HEK293 (cell line): Measurements from ENCODE around the gene AARS2.

Experiments
- CTCF ChIA-PET: fragments of 350-600 bp; formaldehyde crosslinking; extraction: SDS; loops from one replicate; lab custom pipeline; 2021; ENCODE audit warnings: antibody characterized with exemption; lab: Yijun Ruan, JAX
- POLR2A ChIA-PET: fragments of 300-600 bp; formaldehyde crosslinking; extraction: SDS; loops from one replicate; lab custom pipeline; 2020; ENCODE audit warnings: antibody characterized with exemption, inconsistent platforms; lab: Yijun Ruan, JAX
- H3K27ac ChIP-seq: fragments of 200-500 bp; sonication (Bioruptor generic); 2 replicates; pipeline ENCODE4 v1.5.1; 2014; ENCODE audit warnings: low read depth, low read length, control low read depth, inconsistent platforms; ENCODE audit errors: extremely low read depth
- H3K36me3 ChIP-seq, 2 experiments: fragments of 200-500 bp in 1 of 2; sonication (Bioruptor generic) in 1 of 2; 1 replicate in 1 of 2; 2 replicates in 1 of 2; pipeline ENCODE4 v1.5.1; 2014 to 2017; ENCODE audit warnings: inconsistent platforms in 2 of 2, low read length in 2 of 2; ENCODE audit not compliant: control insufficient read depth in 2 of 2, insufficient read depth in 1 of 2
- H3K4me1 ChIP-seq: fragments of 200-500 bp; sonication (Bioruptor generic); 2 replicates; pipeline ENCODE4 v1.5.1; 2014; ENCODE audit warnings: mild to moderate bottlenecking, low read length, inconsistent platforms; ENCODE audit not compliant: control insufficient read depth, insufficient read depth
- H3K4me3 ChIP-seq: 2 replicates; pipeline ENCODE4 v1.5.1; 2011; ENCODE audit warnings: low read depth, mild to moderate bottlenecking, control low read depth, low read length, moderate library complexity
- H3K9me3 ChIP-seq: fragments of 200-500 bp; sonication (Bioruptor generic); 2 replicates; pipeline ENCODE4 v1.5.1; 2014; ENCODE audit warnings: low read depth, low read length, inconsistent platforms; ENCODE audit not compliant: control insufficient read depth, insufficient read depth
- FEZF1 ChIP-seq: fragments of 450-650 bp; formaldehyde crosslinking; IDR thresholded peaks from 2 replicates; pipeline ENCODE4 v1.5.1; 2016; ENCODE audit warnings: missing biosample characterization, missing genetic modification characterization
- GLIS2 ChIP-seq: fragments of 450-650 bp; formaldehyde crosslinking; IDR thresholded peaks from 2 replicates; pipeline ENCODE4 v1.5.1; 2016; ENCODE audit warnings: missing biosample characterization, missing genetic modification characterization
- IKZF3 ChIP-seq: fragments of 450-650 bp; IDR thresholded peaks from 2 replicates; pipeline ENCODE4 v1.5.0; 2018; ENCODE audit warnings: missing biosample characterization, mild to moderate bottlenecking, missing genetic modification characterization, moderate library complexity
- MEIS1 ChIP-seq: sonication (generic); formaldehyde crosslinking; IDR thresholded peaks from 2 replicates; pipeline ENCODE4 v1.8.1; 2022; ENCODE audit warnings: missing genetic modification reagents, mild to moderate bottlenecking, borderline replicate concordance
- SCRT2 ChIP-seq: fragments of 450-650 bp; formaldehyde crosslinking; IDR thresholded peaks from 2 replicates; pipeline ENCODE4 v1.5.1; 2016; ENCODE audit warnings: missing biosample characterization, missing genetic modification characterization
- SP7 ChIP-seq: fragments of 450-650 bp; formaldehyde crosslinking; IDR thresholded peaks from 2 replicates; pipeline ENCODE4 v1.5.1; 2016; ENCODE audit warnings: missing biosample characterization, missing genetic modification characterization
- ZBTB20 ChIP-seq: fragments of 450-650 bp; formaldehyde crosslinking; IDR thresholded peaks from 2 replicates; pipeline ENCODE4 v1.5.1; 2016; ENCODE audit warnings: missing biosample characterization, missing genetic modification characterization
- ZEB2 ChIP-seq: fragments of 450-650 bp; formaldehyde crosslinking; IDR thresholded peaks from 2 replicates; pipeline ENCODE4 v1.5.1; 2016; ENCODE audit warnings: missing biosample characterization, missing genetic modification characterization
- ZFP69B ChIP-seq: fragments of 450-650 bp; formaldehyde crosslinking; IDR thresholded peaks from 2 replicates; pipeline ENCODE4 v1.5.1; 2016; ENCODE audit warnings: missing biosample characterization, missing genetic modification characterization
- ZNF174 ChIP-seq: fragments of 450-650 bp; formaldehyde crosslinking; IDR thresholded peaks from 2 replicates; pipeline ENCODE4 v1.5.0; 2017; ENCODE audit warnings: missing biosample characterization, mild to moderate bottlenecking, missing genetic modification characterization
- ZNF23 ChIP-seq: fragments of 450-650 bp; formaldehyde crosslinking; IDR thresholded peaks from 2 replicates; pipeline ENCODE4 v1.5.1; 2016; ENCODE audit warnings: missing biosample characterization, missing genetic modification characterization, borderline replicate concordance
- ZNF302 ChIP-seq: fragments of 450-650 bp; formaldehyde crosslinking; IDR thresholded peaks from 2 replicates; pipeline ENCODE4 v1.5.1; 2016; ENCODE audit warnings: missing biosample characterization, missing genetic modification characterization, low read depth
- ZNF341 ChIP-seq: fragments of 450-650 bp; formaldehyde crosslinking; IDR thresholded peaks from 2 replicates; pipeline ENCODE4; 2016; ENCODE audit warnings: low read depth, missing biosample characterization, missing genetic modification characterization
- ZNF350 ChIP-seq: fragments of 450-650 bp; formaldehyde crosslinking; IDR thresholded peaks from 2 replicates; pipeline ENCODE4 v1.5.0; 2017; ENCODE audit warnings: missing biosample characterization, mild to moderate bottlenecking, missing genetic modification characterization
- ZNF623 ChIP-seq: fragments of 450-650 bp; formaldehyde crosslinking; IDR thresholded peaks from 2 replicates; pipeline ENCODE4 v1.5.1; 2016; ENCODE audit warnings: missing biosample characterization, missing genetic modification characterization
- ZNF624 ChIP-seq: fragments of 450-650 bp; formaldehyde crosslinking; IDR thresholded peaks from 2 replicates; pipeline ENCODE4 v1.5.1; 2017; ENCODE audit warnings: missing biosample characterization, missing genetic modification characterization
- ZNF654 ChIP-seq: fragments of 450-650 bp; formaldehyde crosslinking; IDR thresholded peaks from 2 replicates; pipeline ENCODE4 v1.5.1; 2016; ENCODE audit warnings: low read depth, missing biosample characterization, missing genetic modification characterization
- ZNF660 ChIP-seq: fragments of 450-650 bp; IDR thresholded peaks from 2 replicates; pipeline ENCODE4 v1.5.1; 2018; ENCODE audit warnings: missing biosample characterization, mild to moderate bottlenecking, missing genetic modification characterization
- ZNF664 ChIP-seq: fragments of 450-650 bp; formaldehyde crosslinking; IDR thresholded peaks from 2 replicates; pipeline ENCODE4 v1.5.1; 2016; ENCODE audit warnings: missing biosample characterization, missing genetic modification characterization
- ZNF747 ChIP-seq: fragments of 450-650 bp; formaldehyde crosslinking; IDR thresholded peaks from 2 replicates; pipeline ENCODE4 v1.5.1; 2016; ENCODE audit warnings: missing biosample characterization, missing genetic modification characterization
- TF ChIP-seq, protein P1 (sequence below): fragments of 450-650 bp; formaldehyde crosslinking; IDR thresholded peaks from 2 replicates; pipeline ENCODE4 v1.5.1; 2016; ENCODE audit warnings: missing biosample characterization, missing genetic modification characterization
- TF ChIP-seq, protein P2 (sequence below): fragments of 450-650 bp; formaldehyde crosslinking; IDR thresholded peaks from 2 replicates; pipeline ENCODE4 v1.5.1; 2017; ENCODE audit warnings: missing biosample characterization, missing genetic modification characterization
- TF ChIP-seq, protein P3 (sequence below): fragments of 450-650 bp; IDR thresholded peaks from 2 replicates; pipeline ENCODE4 v1.5.1; 2018; ENCODE audit warnings: missing biosample characterization, mild to moderate bottlenecking, missing genetic modification characterization
- TF ChIP-seq, protein P4 (sequence below): fragments of 450-650 bp; formaldehyde crosslinking; IDR thresholded peaks from 2 replicates; pipeline ENCODE4 v1.5.1; 2016; ENCODE audit warnings: missing biosample characterization, missing genetic modification characterization
- TF ChIP-seq, protein P5 (sequence below): fragments of 450-650 bp; formaldehyde crosslinking; IDR thresholded peaks from 2 replicates; pipeline ENCODE4 v1.5.1; 2017; ENCODE audit warnings: missing biosample characterization, missing genetic modification characterization
- TF ChIP-seq, protein P6 (sequence below): fragments of 450-650 bp; formaldehyde crosslinking; IDR thresholded peaks from 2 replicates; pipeline ENCODE4 v1.5.1; 2016; ENCODE audit warnings: missing biosample characterization, missing genetic modification characterization

Gene AARS2

DNA sequence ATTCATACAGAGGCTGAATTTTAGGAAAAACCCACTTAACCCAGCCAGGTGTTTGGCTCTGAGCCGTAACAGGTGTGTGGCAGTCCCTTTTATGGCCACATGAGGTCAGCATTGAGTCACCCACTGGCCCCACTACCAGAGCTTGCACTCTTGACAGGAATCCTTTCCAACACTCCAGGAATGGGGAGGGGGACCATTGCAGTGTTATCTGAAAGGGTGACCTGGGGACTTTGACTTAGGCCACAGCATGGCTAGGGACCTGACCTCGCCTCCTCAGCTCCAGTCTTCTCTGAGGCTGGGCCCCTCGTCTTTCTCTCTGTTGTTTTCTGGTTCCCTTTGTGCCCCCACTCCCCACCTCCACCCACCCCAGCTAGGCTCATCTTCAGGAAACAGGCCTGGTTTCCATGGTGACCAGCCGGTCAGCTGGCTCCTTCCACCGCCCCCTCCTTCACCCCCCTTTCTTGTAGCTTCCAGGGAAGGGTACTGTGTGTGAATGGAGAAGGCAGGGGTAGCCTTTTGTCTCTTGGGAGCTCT lies 45.0 kb downstream of the AARS2 start:
- Histone ChIP-seq H3K9me3 (no peaks in the 10 kb centered on the region), H3K36me3 (no peaks in the 10 kb centered on the region), H3K4me3 (no peak overlapping the region), H3K27ac (no peak overlapping the region), H3K4me1 (peaks cover 4% of the 10 kb centered on the region; the same call in 1 of the 2 replicates)
- ChIA-PET CTCF (interaction anchor here (0.5 to 7.2 kb wide), 39 partner anchors 11 to 1655 kb away, joined by 3 to 208 read pairs (median 6); partner anchors contain the start of genes AARS2, HSP90AB1, SLC35B2 and SPATS1), POLR2A (interaction anchor here (0.6 to 1.9 kb wide), 10 partner anchors 10 to 651 kb away, joined by 3 to 14 read pairs (median 5); partner anchors contain the start of genes AARS2 and HSP90AB1)
- no peak for TF ChIP-seq ZNF623 (tag by site-specific recombination)
- TF ChIP-seq ZNF747: no peak
- TF ChIP-seq MEIS1 (CRISPR knock-in tag): no peak
- TF ChIP-seq, protein P1, sequence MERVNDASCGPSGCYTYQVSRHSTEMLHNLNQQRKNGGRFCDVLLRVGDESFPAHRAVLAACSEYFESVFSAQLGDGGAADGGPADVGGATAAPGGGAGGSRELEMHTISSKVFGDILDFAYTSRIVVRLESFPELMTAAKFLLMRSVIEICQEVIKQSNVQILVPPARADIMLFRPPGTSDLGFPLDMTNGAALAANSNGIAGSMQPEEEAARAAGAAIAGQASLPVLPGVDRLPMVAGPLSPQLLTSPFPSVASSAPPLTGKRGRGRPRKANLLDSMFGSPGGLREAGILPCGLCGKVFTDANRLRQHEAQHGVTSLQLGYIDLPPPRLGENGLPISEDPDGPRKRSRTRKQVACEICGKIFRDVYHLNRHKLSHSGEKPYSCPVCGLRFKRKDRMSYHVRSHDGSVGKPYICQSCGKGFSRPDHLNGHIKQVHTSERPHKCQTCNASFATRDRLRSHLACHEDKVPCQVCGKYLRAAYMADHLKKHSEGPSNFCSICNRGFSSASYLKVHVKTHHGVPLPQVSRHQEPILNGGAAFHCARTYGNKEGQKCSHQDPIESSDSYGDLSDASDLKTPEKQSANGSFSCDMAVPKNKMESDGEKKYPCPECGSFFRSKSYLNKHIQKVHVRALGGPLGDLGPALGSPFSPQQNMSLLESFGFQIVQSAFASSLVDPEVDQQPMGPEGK: 0 out of 2 replicates have a peak, but pooled peaks have one; percentile 42
- TF ChIP-seq ZEB2: peak; percentile 81; the same call in 1 of the 2 replicates
- no peak for TF ChIP-seq SP7 (tag by site-specific recombination)
- TF ChIP-seq, protein P2, sequence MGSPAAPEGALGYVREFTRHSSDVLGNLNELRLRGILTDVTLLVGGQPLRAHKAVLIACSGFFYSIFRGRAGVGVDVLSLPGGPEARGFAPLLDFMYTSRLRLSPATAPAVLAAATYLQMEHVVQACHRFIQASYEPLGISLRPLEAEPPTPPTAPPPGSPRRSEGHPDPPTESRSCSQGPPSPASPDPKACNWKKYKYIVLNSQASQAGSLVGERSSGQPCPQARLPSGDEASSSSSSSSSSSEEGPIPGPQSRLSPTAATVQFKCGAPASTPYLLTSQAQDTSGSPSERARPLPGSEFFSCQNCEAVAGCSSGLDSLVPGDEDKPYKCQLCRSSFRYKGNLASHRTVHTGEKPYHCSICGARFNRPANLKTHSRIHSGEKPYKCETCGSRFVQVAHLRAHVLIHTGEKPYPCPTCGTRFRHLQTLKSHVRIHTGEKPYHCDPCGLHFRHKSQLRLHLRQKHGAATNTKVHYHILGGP: no peak
- TF ChIP-seq ZNF302 (tag by site-specific recombination): no peak
- no peak for TF ChIP-seq ZNF624 (tag by site-specific recombination)
- no peak for TF ChIP-seq GLIS2
- TF ChIP-seq, protein P3, sequence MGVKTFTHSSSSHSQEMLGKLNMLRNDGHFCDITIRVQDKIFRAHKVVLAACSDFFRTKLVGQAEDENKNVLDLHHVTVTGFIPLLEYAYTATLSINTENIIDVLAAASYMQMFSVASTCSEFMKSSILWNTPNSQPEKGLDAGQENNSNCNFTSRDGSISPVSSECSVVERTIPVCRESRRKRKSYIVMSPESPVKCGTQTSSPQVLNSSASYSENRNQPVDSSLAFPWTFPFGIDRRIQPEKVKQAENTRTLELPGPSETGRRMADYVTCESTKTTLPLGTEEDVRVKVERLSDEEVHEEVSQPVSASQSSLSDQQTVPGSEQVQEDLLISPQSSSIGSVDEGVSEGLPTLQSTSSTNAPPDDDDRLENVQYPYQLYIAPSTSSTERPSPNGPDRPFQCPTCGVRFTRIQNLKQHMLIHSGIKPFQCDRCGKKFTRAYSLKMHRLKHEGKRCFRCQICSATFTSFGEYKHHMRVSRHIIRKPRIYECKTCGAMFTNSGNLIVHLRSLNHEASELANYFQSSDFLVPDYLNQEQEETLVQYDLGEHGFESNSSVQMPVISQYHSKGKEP (tag by site-specific recombination): no peak
- 0 out of 2 replicates have a peak, but pooled peaks have one; percentile 17 for TF ChIP-seq ZFP69B
- no peak for TF ChIP-seq FEZF1
- 0 out of 2 replicates have a peak, but pooled peaks have one; percentile 41 for TF ChIP-seq ZNF660 (tag by site-specific recombination)
- no peak for TF ChIP-seq ZNF23 (tag by site-specific recombination)
- TF ChIP-seq, protein P4, sequence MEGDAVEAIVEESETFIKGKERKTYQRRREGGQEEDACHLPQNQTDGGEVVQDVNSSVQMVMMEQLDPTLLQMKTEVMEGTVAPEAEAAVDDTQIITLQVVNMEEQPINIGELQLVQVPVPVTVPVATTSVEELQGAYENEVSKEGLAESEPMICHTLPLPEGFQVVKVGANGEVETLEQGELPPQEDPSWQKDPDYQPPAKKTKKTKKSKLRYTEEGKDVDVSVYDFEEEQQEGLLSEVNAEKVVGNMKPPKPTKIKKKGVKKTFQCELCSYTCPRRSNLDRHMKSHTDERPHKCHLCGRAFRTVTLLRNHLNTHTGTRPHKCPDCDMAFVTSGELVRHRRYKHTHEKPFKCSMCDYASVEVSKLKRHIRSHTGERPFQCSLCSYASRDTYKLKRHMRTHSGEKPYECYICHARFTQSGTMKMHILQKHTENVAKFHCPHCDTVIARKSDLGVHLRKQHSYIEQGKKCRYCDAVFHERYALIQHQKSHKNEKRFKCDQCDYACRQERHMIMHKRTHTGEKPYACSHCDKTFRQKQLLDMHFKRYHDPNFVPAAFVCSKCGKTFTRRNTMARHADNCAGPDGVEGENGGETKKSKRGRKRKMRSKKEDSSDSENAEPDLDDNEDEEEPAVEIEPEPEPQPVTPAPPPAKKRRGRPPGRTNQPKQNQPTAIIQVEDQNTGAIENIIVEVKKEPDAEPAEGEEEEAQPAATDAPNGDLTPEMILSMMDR (tag by site-specific recombination): peak; percentile 66
- TF ChIP-seq ZNF341: 0 out of 2 replicates have a peak, but pooled peaks have one; percentile 10
- TF ChIP-seq IKZF3 (tag by site-specific recombination): peak; percentile 21; the same call in 1 of the 2 replicates
- no peak for TF ChIP-seq ZNF174 (tag by site-specific recombination)
- no peak for TF ChIP-seq ZNF350 (tag by site-specific recombination)
- TF ChIP-seq SCRT2: peak; percentile 100
- TF ChIP-seq, protein P5, sequence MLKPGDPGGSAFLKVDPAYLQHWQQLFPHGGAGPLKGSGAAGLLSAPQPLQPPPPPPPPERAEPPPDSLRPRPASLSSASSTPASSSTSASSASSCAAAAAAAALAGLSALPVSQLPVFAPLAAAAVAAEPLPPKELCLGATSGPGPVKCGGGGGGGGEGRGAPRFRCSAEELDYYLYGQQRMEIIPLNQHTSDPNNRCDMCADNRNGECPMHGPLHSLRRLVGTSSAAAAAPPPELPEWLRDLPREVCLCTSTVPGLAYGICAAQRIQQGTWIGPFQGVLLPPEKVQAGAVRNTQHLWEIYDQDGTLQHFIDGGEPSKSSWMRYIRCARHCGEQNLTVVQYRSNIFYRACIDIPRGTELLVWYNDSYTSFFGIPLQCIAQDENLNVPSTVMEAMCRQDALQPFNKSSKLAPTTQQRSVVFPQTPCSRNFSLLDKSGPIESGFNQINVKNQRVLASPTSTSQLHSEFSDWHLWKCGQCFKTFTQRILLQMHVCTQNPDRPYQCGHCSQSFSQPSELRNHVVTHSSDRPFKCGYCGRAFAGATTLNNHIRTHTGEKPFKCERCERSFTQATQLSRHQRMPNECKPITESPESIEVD (tag by site-specific recombination): no peak
- TF ChIP-seq ZNF654 (tag by site-specific recombination): peak; percentile 94
- TF ChIP-seq, protein P6, sequence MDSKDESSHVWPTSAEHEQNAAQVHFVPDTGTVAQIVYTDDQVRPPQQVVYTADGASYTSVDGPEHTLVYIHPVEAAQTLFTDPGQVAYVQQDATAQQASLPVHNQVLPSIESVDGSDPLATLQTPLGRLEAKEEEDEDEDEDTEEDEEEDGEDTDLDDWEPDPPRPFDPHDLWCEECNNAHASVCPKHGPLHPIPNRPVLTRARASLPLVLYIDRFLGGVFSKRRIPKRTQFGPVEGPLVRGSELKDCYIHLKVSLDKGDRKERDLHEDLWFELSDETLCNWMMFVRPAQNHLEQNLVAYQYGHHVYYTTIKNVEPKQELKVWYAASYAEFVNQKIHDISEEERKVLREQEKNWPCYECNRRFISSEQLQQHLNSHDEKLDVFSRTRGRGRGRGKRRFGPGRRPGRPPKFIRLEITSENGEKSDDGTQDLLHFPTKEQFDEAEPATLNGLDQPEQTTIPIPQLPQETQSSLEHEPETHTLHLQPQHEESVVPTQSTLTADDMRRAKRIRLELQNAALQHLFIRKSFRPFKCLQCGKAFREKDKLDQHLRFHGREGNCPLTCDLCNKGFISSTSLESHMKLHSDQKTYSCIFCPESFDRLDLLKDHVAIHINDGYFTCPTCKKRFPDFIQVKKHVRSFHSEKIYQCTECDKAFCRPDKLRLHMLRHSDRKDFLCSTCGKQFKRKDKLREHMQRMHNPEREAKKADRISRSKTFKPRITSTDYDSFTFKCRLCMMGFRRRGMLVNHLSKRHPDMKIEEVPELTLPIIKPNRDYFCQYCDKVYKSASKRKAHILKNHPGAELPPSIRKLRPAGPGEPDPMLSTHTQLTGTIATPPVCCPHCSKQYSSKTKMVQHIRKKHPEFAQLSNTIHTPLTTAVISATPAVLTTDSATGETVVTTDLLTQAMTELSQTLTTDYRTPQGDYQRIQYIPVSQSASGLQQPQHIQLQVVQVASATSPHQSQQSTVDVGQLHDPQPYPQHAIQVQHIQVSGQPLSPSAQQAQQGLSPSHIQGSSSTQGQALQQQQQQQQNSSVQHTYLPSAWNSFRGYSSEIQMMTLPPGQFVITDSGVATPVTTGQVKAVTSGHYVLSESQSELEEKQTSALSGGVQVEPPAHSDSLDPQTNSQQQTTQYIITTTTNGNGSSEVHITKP (tag by site-specific recombination): peak; percentile 75
- TF ChIP-seq ZNF664 (tag by site-specific recombination): no peak
- TF ChIP-seq ZBTB20 (tag by site-specific recombination): no peak
